Pancreas (tissue), 10 donors: ENCODE measurements around the gene RRP8. TPM values are rescaled to one million over a fixed set of nuclear protein-coding genes. Genes with fewer than 3 reads are reported as not detected.

Experiments
- ATAC-seq, 4 donors: fragments of 200-7000 bp; cut with Tn5 transposase; one replicate each; pipeline versions ENCODE4 v1.8.0 to v1.9.1; 2020; ENCODE audit warnings: mild to moderate bottlenecking in 4 of 4, moderate library complexity in 4 of 4
- DNase-seq, 6 donors: peaks; one replicate each; pipeline ENCODE4 v3.0.0-alpha.2; 2020
- FAIRE-seq: peaks from 2 replicates; lab custom pipeline; 2012; peaks lifted over from hg19 to GRCh38; lab: Jason Lieb, UNC
- H3K27ac ChIP-seq, 4 donors: fragments of 200-600 bp; sonication (generic); 1 replicate in 3 of 4; 2 replicates in 1 of 4; pipeline versions ENCODE4 v1.5.0 to v1.8.0; 2020
- H3K27me3 ChIP-seq, 4 donors: fragments of 200-600 bp; one replicate each; pipeline ENCODE4 v1.8.0; 2021
- H3K36me3 ChIP-seq, 3 donors: fragments of 200-600 bp; sonication (generic) in 1 of 3; one replicate each; pipeline versions ENCODE4 v1.5.0 to v1.8.0; 2020 to 2021
- H3K4me1 ChIP-seq, 3 donors: fragments of 200-600 bp; one replicate each; pipeline ENCODE4 v1.8.0; 2021
- H3K4me3 ChIP-seq, 4 donors: fragments of 200-600 bp; sonication (generic) in 2 of 4; one replicate each; pipeline versions ENCODE4 v1.5.0 to v1.8.0; 2020 to 2021
- H3K9me3 ChIP-seq, 4 donors: fragments of 200-600 bp; one replicate each; pipeline ENCODE4 v1.8.0; 2021
- WGBS, 2 donors: extraction: QIAGEN DNeasy Blood & Tissue Kit; methylation state at CpG; one replicate each; pipeline ENCODE4 v1.1.7; 2013; 5-methylcytosine and 5-hydroxymethylcytosine counted together
- intact Hi-C, 3 donors: fragments of 100-400 bp; cut with DNase I; formaldehyde crosslinking; loops; one replicate each; pipeline versions ENCODE4 v1.11.1 to v1.14.2; 2022
- polyA plus RNA-seq, 2 donors: library from polyadenylated mRNA; stranded (reverse); fragments of 200-250 nt; gene quantifications; one replicate each; pipeline ENCODE4 v1.2.3, GENCODE V29; 2013
- total RNA-seq, 6 donors: library from RNA; stranded (reverse); fragmentation: NEBNext Ultra II Directional in 4 of 6; extraction: Animal tissue kit (Norgen Biotek cat#: 25700) in 4 of 6; gene quantifications; one replicate each; pipeline versions ENCODE4 v1.2.1 to v1.2.4, GENCODE V29; 2021 to 2023
- TF ChIP-seq, protein P1 (sequence below), 4 donors: fragments of 200-600 bp; sonication (generic) in 3 of 4; IDR thresholded peaks; one replicate each; pipeline versions ENCODE4 v1.5.0 to v1.8.0; 2021; ENCODE audit warnings: antibody characterized with exemption in 4 of 4
- donor health status: healthy with polysubstance abuse.
- donor health status: DM: no; HTN: no; CAD: no; lungs with moderate emphysema.
- donor health status: DM: no; HTN: no; CAD: no.
- donor health status: control.
- donor health status: control.
- donor health status: Bipolar disorder and iron deficiency.
- donor health status: DM: yes; HTN: yes; CAD: no.
- donor health status: DM: no; HTN: no; CAD: no.
- donor health status: DM: no; HTN: no; CAD: no.
- donor health status: DM: yes; HTN: yes; CAD: no.

Gene RRP8
- total and polyA plus RNA-seq, 8 donors: 6.3 to 25.0 (median 10.2) TPM

DNA sequence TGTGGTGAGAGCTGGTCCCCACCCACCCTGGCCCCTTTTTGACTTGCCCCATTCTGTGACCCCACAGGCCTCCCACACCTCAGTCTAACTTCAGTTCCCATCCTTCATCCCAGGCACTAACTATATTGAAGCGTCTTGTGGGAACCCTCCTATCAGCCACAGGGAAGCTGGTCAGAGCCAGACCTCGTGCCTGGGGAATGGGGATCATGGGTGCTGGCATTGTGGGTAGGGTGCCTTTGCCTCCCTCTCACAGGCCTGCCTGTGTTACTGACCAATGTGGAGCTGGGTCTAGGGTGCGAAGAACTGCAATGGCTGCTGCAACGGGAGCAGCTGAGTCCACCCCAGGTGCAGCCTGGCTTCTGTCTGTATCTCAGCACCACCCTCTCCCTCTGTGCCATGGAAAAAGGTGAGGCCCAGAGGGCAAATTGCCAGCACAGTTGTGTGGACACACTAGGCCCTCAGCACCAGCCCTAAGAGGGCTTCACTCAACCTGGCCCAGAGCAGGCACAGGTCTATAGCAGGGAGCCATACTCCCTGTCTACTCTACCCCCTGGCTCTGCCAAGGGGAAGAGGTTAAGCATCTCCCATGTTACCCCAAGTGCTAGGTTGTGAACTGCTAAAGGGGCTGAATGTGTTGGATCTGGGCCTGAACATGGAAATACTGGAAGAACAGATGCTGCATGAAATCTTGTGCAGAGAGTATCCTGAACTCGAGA is 37.3 kb downstream of the RRP8 start:
- H3K4me3 ChIP-seq: no peak overlapping the region
- H3K27me3 ChIP-seq: no peaks in the 10 kb centered on the region
- ATAC-seq (no peak), FAIRE-seq (no peak), DNase-seq (no peak)
- no peak overlapping the region for H3K27ac ChIP-seq
- H3K4me1 ChIP-seq: peaks cover 0 to 4% (median 0%) of the 10 kb centered on the region in 3 donors
- H3K9me3 ChIP-seq: no peaks in the 10 kb centered on the region
- 85% methylated on average over 5 of the region's 5 CpGs for WGBS, 2 donors
- intact Hi-C loops: no loop called here
- TF ChIP-seq, protein P1, sequence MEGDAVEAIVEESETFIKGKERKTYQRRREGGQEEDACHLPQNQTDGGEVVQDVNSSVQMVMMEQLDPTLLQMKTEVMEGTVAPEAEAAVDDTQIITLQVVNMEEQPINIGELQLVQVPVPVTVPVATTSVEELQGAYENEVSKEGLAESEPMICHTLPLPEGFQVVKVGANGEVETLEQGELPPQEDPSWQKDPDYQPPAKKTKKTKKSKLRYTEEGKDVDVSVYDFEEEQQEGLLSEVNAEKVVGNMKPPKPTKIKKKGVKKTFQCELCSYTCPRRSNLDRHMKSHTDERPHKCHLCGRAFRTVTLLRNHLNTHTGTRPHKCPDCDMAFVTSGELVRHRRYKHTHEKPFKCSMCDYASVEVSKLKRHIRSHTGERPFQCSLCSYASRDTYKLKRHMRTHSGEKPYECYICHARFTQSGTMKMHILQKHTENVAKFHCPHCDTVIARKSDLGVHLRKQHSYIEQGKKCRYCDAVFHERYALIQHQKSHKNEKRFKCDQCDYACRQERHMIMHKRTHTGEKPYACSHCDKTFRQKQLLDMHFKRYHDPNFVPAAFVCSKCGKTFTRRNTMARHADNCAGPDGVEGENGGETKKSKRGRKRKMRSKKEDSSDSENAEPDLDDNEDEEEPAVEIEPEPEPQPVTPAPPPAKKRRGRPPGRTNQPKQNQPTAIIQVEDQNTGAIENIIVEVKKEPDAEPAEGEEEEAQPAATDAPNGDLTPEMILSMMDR (IDR thresholded peaks at IDR 0.05): no peak
- H3K36me3 ChIP-seq: no peaks in the 10 kb centered on the region

DNA sequence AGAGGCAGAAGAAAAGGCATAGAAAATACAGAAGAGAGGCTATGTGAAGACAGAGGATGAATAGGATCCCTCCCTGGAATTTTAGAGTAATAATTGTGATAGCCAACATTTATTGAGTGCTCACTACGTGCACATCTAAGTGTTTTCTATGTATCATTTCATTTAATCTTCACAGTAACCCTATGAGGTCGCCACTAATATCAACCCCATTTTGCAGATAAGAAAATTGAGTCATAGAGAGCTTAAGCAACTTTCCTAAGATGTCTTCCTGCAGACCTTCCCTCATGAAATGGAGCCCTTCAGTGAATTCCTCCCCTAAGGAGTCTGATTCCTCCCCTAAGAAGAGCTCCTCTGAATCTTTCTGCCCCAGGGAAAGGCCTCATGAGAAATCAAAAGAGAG is 38.1 kb downstream of the RRP8 start:
- TF ChIP-seq, protein P1 (IDR thresholded peaks at IDR 0.05): no peak
- ATAC-seq: no peak
- Histone ChIP-seq H3K9me3 (no peaks in the 10 kb centered on the region), H3K4me3 (no peak overlapping the region), H3K27me3 (no peaks in the 10 kb centered on the region), H3K36me3 (no peaks in the 10 kb centered on the region), H3K27ac (no peak overlapping the region), H3K4me1 (peaks cover 0 to 4% (median 0%) of the 10 kb centered on the region in 3 donors)
- no peak for DNase-seq
- FAIRE-seq: no peak
- intact Hi-C loops: no loop called here
- WGBS, 2 donors: 54 to 77% methylated on average over 2 of the region's 2 CpGs

DNA sequence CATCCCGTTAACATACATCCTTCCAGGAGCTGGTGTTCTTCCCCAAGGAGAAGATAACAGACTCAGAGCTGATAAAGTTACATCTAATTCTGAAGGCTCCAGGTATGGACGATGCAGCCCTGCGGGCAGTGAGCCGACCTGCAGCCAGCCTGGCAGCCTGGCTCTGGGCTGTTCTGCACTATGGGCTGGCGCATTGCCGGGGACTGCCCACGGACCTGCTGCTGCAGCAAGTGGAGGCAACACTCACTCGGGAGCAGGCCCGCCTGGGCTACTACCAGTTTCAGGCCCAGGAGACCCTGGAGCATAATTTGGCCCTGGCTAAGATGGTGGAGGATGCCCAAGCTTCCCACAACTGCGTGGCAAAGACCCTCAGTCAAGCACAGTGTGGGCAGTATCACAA is 39.7 kb downstream of the RRP8 start:
- FAIRE-seq (no peak), ATAC-seq (no peak), DNase-seq (peak in 1 of 6 donors; percentile 43)
- intact Hi-C loops: no loop called here
- TF ChIP-seq, protein P1 (IDR thresholded peaks at IDR 0.05): no peak
- Histone ChIP-seq H3K27me3 (no peaks in the 10 kb centered on the region), H3K9me3 (no peaks in the 10 kb centered on the region), H3K36me3 (no peaks in the 10 kb centered on the region), H3K4me1 (peaks cover 0 to under 1% (median 0%) of the 10 kb centered on the region in 3 donors), H3K27ac (no peak overlapping the region), H3K4me3 (no peak overlapping the region)
- WGBS, 2 donors: 91 to 92% methylated on average over 10 of the region's 10 CpGs

DNA sequence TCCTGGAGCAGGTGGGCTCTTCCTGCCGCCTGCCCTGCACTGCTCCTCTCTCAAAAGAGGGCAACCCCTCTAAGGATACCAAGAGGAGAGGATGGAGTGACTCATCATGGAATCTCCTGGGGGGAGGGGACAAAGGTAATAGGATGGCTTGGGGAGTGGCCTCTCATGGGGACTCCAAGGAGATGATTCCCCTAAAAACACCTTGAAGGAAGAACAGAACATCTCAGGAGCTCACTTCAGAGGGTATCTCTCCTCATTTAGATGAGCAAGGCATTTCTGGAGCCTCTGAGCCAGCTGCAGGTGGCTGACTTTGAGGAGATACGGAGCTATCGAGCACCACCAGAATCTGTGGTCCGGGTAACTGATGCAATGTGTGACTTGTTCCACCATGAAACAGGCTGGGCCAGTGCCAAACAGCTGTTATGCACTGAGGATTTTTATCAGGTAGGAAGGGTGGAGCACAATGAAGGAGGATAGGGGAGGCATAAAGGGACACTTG is 40.2 kb downstream of the RRP8 start:
- no peak for ATAC-seq
- H3K9me3 ChIP-seq: no peaks in the 10 kb centered on the region
- H3K4me3 ChIP-seq: no peak overlapping the region
- FAIRE-seq: no peak
- H3K4me1 ChIP-seq: no peaks in the 10 kb centered on the region
- no peak overlapping the region for H3K27ac ChIP-seq
- no peaks in the 10 kb centered on the region for H3K27me3 ChIP-seq
- no peaks in the 10 kb centered on the region for H3K36me3 ChIP-seq
- 92 to 93% methylated on average over 4 of the region's 4 CpGs for WGBS, 2 donors
- intact Hi-C loops: no loop called here
- no peak for DNase-seq
- TF ChIP-seq, protein P1 (IDR thresholded peaks at IDR 0.05): no peak

DNA sequence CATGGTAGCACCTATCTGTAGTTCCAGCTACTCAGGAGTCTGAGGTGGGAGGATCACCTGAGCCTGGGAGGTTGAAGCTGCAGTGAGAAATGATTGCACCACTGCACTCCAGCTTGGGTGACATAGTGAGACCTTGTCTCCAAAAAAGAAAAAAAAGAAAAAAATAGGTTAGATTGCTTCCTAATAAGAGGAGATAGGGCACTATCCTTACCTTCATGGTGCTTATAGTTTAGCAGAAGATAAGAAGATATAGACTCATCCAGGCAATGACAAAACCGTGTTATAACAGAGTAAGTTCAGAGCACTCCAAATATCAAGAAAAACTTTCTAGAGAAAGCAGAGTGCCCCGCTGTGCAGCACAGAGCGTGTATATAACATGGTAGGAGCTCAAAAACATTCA is 42.1 kb downstream of the RRP8 start:
- TF ChIP-seq, protein P1 (IDR thresholded peaks at IDR 0.05): no peak
- FAIRE-seq (no peak), DNase-seq (no peak), ATAC-seq (no peak)
- H3K4me1 ChIP-seq: no peaks in the 10 kb centered on the region
- H3K27me3 ChIP-seq: no peaks in the 10 kb centered on the region
- H3K9me3 ChIP-seq: no peaks in the 10 kb centered on the region
- no peak overlapping the region for H3K27ac ChIP-seq
- intact Hi-C loops: no loop called here
- no peaks in the 10 kb centered on the region for H3K36me3 ChIP-seq
- WGBS, 2 donors: 84 to 90% methylated on average over 3 of the region's 3 CpGs
- H3K4me3 ChIP-seq: no peak overlapping the region
